Psoas muscle (tissue), 8 donors: ENCODE measurements around the gene GGT5. TPM values are rescaled to one million over a fixed set of nuclear protein-coding genes. Genes with fewer than 3 reads are reported as not detected.
A peak's percentile ranks its signal among the peaks of the same experiment; 100 is the strongest.
"Not testable (repeated sequence)": the region's sequence is repeated elsewhere in the genome, so short reads cannot be mapped to it uniquely, and the experiment has no call there.

ENCODE experiments used
- ATAC-seq, 4 donors: fragments of 200-7000 bp; cut with Tn5 transposase; one replicate each; pipeline ENCODE4 v1.9.1; 2020; ENCODE audit warnings: moderate library complexity in 3 of 4, mild to moderate bottlenecking in 2 of 4
- DNase-seq, 2 donors: peaks; one replicate each; pipeline ENCODE4 v3.0.0-alpha.2; 2020
- H3K27ac ChIP-seq: fragments of 200-600 bp; one replicate; pipeline ENCODE4 v1.8.0; 2022
- H3K27me3 ChIP-seq, 3 donors: fragments of 200-600 bp in 1 of 3; one replicate each; pipeline versions ENCODE4 v1.6.1 to v1.8.0; 2013 to 2022; ENCODE audit warnings: low read length in 2 of 3, mild to moderate bottlenecking in 2 of 3, moderate library complexity in 1 of 3; ENCODE audit not compliant: insufficient read depth in 3 of 3
- H3K36me3 ChIP-seq, 2 donors: fragments of 200-600 bp in 1 of 2; one replicate each; pipeline versions ENCODE4 v1.6.1 to v1.8.0; 2013 to 2022; ENCODE audit warnings: low read depth in 1 of 2, mild to moderate bottlenecking in 1 of 2, moderate library complexity in 1 of 2; ENCODE audit not compliant: insufficient read depth in 1 of 2
- H3K4me1 ChIP-seq: fragments of 200-600 bp; one replicate; pipeline ENCODE4 v1.8.0; 2022
- H3K4me3 ChIP-seq: fragments of 200-600 bp; one replicate; pipeline ENCODE4 v1.8.0; 2022; ENCODE audit warnings: mild to moderate bottlenecking
- H3K9me3 ChIP-seq: fragments of 200-600 bp; one replicate; pipeline ENCODE4 v1.8.0; 2022
- CTCF ChIP-seq: fragments of 200-600 bp; IDR thresholded peaks from one replicate; pipeline ENCODE4 v1.8.0; 2022; ENCODE audit warnings: antibody characterized with exemption
- WGBS, 3 donors: extraction: QIAGEN DNeasy Blood & Tissue Kit; methylation state at CpG; one replicate each; pipeline versions ENCODE4 v1.1.6 to v1.1.7; 2013; 5-methylcytosine and 5-hydroxymethylcytosine counted together
- intact Hi-C, 2 donors: fragments of 100-400 bp; cut with DNase I; formaldehyde crosslinking; loops; one replicate each; pipeline versions ENCODE4 v1.11.0 to v1.14.2; 2022
- polyA plus RNA-seq, 3 donors: library from polyadenylated mRNA; stranded (reverse); fragments of 200-250 nt; gene quantifications; one replicate each; pipeline ENCODE4 v1.2.3, GENCODE V29; 2013
- total RNA-seq, 4 donors: library from RNA; stranded (reverse); fragmentation: NEBNext Ultra II Directional in 2 of 4; extraction: Animal tissue kit (Norgen Biotek cat#: 25700) in 2 of 4; gene quantifications; one replicate each; pipeline versions ENCODE4 v1.2.1 to v1.2.4, GENCODE V29; 2021 to 2023
- donor health status: healthy with polysubstance abuse.
- donor health status: DM: no; HTN: no; CAD: no; lungs with moderate emphysema.
- donor health status: Bipolar disorder and iron deficiency.
- donor health status: healthy.
- donor health status: DM: yes; HTN: yes; CAD: no.
- donor health status: DM: no; HTN: no; CAD: no.
- donor health status: DM: no; HTN: no; CAD: no.
- donor health status: DM: yes; HTN: yes; CAD: no.

GGT5 gene
- total and polyA plus RNA-seq, 7 donors = 7.3 to 13.7 (median 9.8) TPM

- H3K4me3 ChIP-seq = no peak overlapping the region
- no peak for DNase-seq
- H3K36me3 ChIP-seq = no peaks in the 10 kb centered on the region
- TF ChIP-seq CTCF = no peak
- no peaks in the 10 kb centered on the region for H3K9me3 ChIP-seq
- H3K27ac ChIP-seq = no peak overlapping the region
- H3K27me3 ChIP-seq = no peaks in the 10 kb centered on the region
- ATAC-seq = no peak
- intact Hi-C loops = no loop called here
- H3K4me1 ChIP-seq = no peaks in the 10 kb centered on the region
Observed at GRCh38 chr22:24265734-24266133, 20.9 kb upstream of the GGT5 start.

GRCh38 chr22:24264329-24264896 is 19.5 kb upstream of the GGT5 start:
- H3K4me1 ChIP-seq, H3K9me3 ChIP-seq, ATAC-seq, intact Hi-C loops, DNase-seq, H3K27me3 ChIP-seq, H3K4me3 ChIP-seq, H3K27ac ChIP-seq, H3K36me3 ChIP-seq: not testable (repeated sequence)
- 81 to 88% (median 85%) methylated on average over 2 to 3 of the region's 9 CpGs for WGBS, 3 donors

DNA sequence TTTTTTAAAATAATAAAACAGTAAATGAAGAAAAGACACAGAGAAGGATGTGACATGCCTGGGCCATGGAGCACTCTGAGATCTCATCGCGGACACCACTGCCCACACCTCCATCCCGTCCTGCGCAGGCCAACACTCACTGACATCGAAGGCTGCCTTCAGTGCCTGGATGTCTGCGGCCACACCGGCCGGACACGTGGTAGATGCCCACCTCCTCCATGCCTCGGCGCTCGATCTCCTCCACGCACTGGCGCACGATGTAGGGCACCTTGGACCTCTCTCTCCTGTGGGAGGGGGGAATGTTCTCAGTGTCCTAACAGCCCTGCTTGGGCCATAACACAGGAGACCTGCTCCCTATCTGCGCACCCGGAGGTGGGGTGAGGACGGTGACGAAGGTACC is 18.6 kb upstream of the GGT5 start:
- DNase-seq, H3K4me1 ChIP-seq, H3K4me3 ChIP-seq, intact Hi-C loops, H3K9me3 ChIP-seq, ATAC-seq, H3K36me3 ChIP-seq, H3K27ac ChIP-seq, H3K27me3 ChIP-seq: not testable (repeated sequence)
- WGBS, 3 donors = 94 to 96% (median 95%) methylated on average over 13 to 19 of the region's 19 CpGs

- H3K9me3 ChIP-seq, H3K4me1 ChIP-seq, DNase-seq, H3K4me3 ChIP-seq, H3K36me3 ChIP-seq, intact Hi-C loops, H3K27me3 ChIP-seq, H3K27ac ChIP-seq, ATAC-seq: not testable (repeated sequence)
- 91 to 95% (median 94%) methylated on average over 18 of the region's 18 CpGs for WGBS, 3 donors
Observed at GRCh38 chr22:24262185-24262749, 17.4 kb upstream of the GGT5 start.

GRCh38 chr22:24259459-24259858 is 14.6 kb upstream of the GGT5 start:
- ATAC-seq, H3K36me3 ChIP-seq, H3K4me3 ChIP-seq, H3K4me1 ChIP-seq, H3K27me3 ChIP-seq, H3K27ac ChIP-seq, H3K9me3 ChIP-seq, intact Hi-C loops: not testable (repeated sequence)
- 10 to 14% (median 12%) methylated on average over 6 to 8 of the region's 10 CpGs for WGBS, 3 donors
- TF ChIP-seq CTCF = peak; percentile 25
- peak; percentile 78 to 82 for DNase-seq

DNA sequence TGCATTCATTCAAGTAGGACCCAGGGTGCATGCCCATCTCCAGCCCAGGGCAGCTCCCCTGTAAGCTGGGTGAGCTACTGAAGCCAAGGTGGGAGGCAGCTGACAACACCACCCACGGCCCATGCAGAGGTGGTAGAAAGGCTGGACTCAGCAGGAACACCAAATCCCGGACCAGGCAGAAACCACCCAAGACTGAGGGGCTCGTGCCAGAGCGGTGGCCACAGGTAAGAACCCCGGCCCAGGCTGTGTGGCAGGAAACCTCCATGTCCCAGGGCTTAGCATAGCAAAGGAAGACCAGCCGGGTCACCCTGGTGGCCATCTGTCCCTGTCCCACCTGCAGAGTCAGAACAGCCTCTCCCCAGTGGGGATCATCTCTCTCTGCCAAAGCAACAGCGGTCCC is 11.9 kb upstream of the GGT5 start:
- intact Hi-C loops, H3K9me3 ChIP-seq, DNase-seq, ATAC-seq, H3K4me3 ChIP-seq, H3K27me3 ChIP-seq, H3K4me1 ChIP-seq, H3K36me3 ChIP-seq, H3K27ac ChIP-seq: not testable (repeated sequence)
- WGBS, 3 donors = 91 to 94% (median 92%) methylated on average over 5 to 6 of the region's 7 CpGs

DNA sequence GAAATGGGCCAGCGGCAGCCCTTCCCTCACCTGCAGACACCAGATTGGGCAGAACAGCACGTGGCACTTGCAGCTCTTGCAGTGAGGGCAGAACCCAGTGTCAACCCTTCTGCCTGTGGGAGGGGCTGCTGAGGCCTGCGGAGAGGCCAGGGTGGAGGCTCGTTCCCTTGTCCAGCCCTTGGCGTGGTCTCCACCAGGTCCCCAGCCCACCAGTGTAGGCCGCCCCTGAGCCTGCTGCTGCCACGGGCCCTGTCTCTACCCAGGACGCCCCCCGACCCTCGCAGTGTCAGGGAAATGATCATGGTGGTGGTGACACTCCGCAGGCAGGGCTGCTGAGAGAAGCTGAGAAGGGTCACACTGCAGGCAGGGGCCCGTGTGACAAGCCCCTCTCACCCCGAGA is 11.3 kb upstream of the GGT5 start:
- ATAC-seq, H3K9me3 ChIP-seq, intact Hi-C loops, H3K4me3 ChIP-seq, H3K4me1 ChIP-seq, H3K27me3 ChIP-seq, H3K27ac ChIP-seq, DNase-seq, H3K36me3 ChIP-seq: not testable (repeated sequence)
- 90 to 98% (median 96%) methylated on average over 6 to 12 of the region's 13 CpGs for WGBS, 3 donors

- H3K4me1 ChIP-seq, H3K27ac ChIP-seq, H3K27me3 ChIP-seq, DNase-seq, H3K9me3 ChIP-seq, H3K4me3 ChIP-seq, H3K36me3 ChIP-seq, ATAC-seq, intact Hi-C loops: not testable (repeated sequence)
- WGBS, 3 donors = 89 to 96% (median 91%) methylated on average over 10 to 12 of the region's 12 CpGs
Observed at GRCh38 chr22:24253126-24253525, 8.2 kb upstream of the GGT5 start.

DNA sequence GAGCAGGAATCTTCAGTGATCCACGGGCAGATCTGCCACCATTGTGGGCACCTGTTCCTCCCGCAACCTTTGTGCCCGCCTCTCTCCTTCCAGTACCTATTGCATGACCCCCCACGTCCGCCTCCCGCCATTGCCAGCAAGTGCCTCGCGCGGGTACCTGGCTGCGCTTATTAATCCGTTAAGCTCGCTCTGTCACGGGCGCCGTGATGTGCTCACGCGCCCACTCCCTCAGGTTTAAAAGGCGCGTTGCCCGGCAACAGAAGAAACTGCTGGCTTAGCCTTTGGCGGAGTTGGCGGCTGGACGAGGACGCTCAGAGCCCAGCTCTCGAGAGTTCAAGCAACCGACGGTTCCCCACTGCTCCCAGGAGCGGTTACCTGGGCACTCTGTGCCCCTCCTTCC is 6.4 kb upstream of the GGT5 start:
- H3K9me3 ChIP-seq, ATAC-seq, H3K27ac ChIP-seq, intact Hi-C loops, DNase-seq, H3K4me1 ChIP-seq, H3K36me3 ChIP-seq, H3K4me3 ChIP-seq, H3K27me3 ChIP-seq: not testable (repeated sequence)
- WGBS, 3 donors = 96% methylated on average over 8 to 13 of the region's 28 CpGs; no CpG with 5 or more reads in 1 of the 3 donors

DNA sequence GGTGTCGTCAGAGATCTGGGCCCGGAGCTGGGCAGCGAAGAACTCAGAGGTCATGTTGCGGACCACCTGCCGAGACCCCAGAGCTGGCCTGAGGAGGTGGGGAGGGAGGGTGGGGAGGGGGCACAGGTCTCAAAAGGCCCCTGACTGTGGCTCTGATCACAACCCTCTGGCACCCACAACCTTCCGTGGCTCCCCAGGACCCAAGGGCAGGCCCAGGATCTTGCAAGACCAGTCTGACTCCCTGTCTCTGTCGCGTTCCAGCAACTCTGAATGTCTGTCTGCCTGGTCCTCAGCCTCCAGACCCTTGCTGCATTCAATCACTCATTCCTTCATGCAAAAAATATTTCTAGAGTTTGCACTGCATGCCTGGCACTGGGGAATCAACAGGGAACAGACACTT is 4.5 kb upstream of the GGT5 start:
- not testable (repeated sequence) for H3K27me3 ChIP-seq, H3K4me1 ChIP-seq, ATAC-seq, H3K27ac ChIP-seq, H3K9me3 ChIP-seq, DNase-seq, H3K4me3 ChIP-seq, H3K36me3 ChIP-seq
- 91 to 95% (median 92%) methylated on average over 3 to 8 of the region's 8 CpGs for WGBS, 3 donors
- intact Hi-C loops = loop anchor here (5.0 to 10.0 kb wide), 3 partner anchors 57 to 145 kb away; no protein-coding TSS in a partner anchor
